PC-3 (cell line): ENCODE data around the gene TDG. TPM values are rescaled to one million over a fixed set of nuclear protein-coding genes. Genes with fewer than 3 reads are reported as not detected.

Source experiments
- ATAC-seq: fragments of 200-7000 bp; cut with Tn5 transposase; 2 replicates; pipeline ENCODE4 v1.9.1; 2020; ENCODE audit warnings: mild to moderate bottlenecking, moderate library complexity
- BruUV-seq: library from RNA; stranded (reverse); fragments of 400-500 nt; replicated peaks from 2 replicates; lab custom pipeline; 2021; lab: Mats Ljungman, UMichigan
- CTCF ChIA-PET: fragments of 300-600 bp; sonication (Branson Sonifier 250); formaldehyde crosslinking; loops from one replicate; lab custom pipeline; 2022; ENCODE audit warnings: antibody characterized with exemption; lab: Charles Lee
- POLR2A ChIA-PET: fragments of 300-600 bp; sonication (Branson Sonifier 250); formaldehyde crosslinking; loops from one replicate; lab custom pipeline; 2022; ENCODE audit warnings: antibody characterized with exemption; ENCODE audit not compliant: unreplicated experiment; lab: Charles Lee
- DNase-seq: peaks from one replicate; pipeline ENCODE4 v3.0.0-alpha.2; 2015
- H2AFZ ChIP-seq: fragments of 300-600 bp; sonication (generic); 2 replicates; pipeline ENCODE4 v1.6.0; 2016; ENCODE audit warnings: antibody characterized with exemption, low read length
- H3F3A ChIP-seq: fragments of 300-600 bp; sonication (generic); one replicate; pipeline ENCODE4 v1.6.0; 2017; ENCODE audit warnings: antibody characterized with exemption, low read length, control low read depth, mild to moderate bottlenecking; ENCODE audit not compliant: unreplicated experiment
- H3K27ac ChIP-seq: fragments of 300-600 bp; sonication (generic); 2 replicates; pipeline ENCODE4 v1.5.1; 2016; ENCODE audit warnings: mild to moderate bottlenecking, low read length
- H3K27me3 ChIP-seq: fragments of 300-600 bp; sonication (generic); 2 replicates; pipeline ENCODE4 v1.6.1; 2016; ENCODE audit warnings: low read length, mixed read lengths
- H3K36me3 ChIP-seq: fragments of 300-600 bp; sonication (generic); 2 replicates; pipeline ENCODE4 v1.6.1; 2016; ENCODE audit warnings: low read depth, mixed run types, low read length, mixed read lengths
- H3K4me1 ChIP-seq: fragments of 300-600 bp; sonication (generic); 2 replicates; pipeline ENCODE4 v1.5.1; 2016; ENCODE audit warnings: low read length; ENCODE audit not compliant: insufficient read depth
- H3K4me2 ChIP-seq: fragments of 300-600 bp; sonication (generic); 2 replicates; pipeline ENCODE4 v1.6.0; 2016; ENCODE audit warnings: low read length
- H3K4me3 ChIP-seq: fragments of 300-600 bp; sonication (generic); 2 replicates; pipeline ENCODE4 v1.5.1; 2016; ENCODE audit warnings: mild to moderate bottlenecking, low read length, mixed read lengths
- H3K79me2 ChIP-seq: fragments of 300-600 bp; sonication (generic); 2 replicates; pipeline ENCODE4 v1.6.1; 2017; ENCODE audit warnings: low read length, mixed read lengths
- H3K9ac ChIP-seq: fragments of 300-600 bp; sonication (generic); 2 replicates; pipeline ENCODE4 v1.6.0; 2016; ENCODE audit warnings: mild to moderate bottlenecking, low read length
- H3K9me2 ChIP-seq: fragments of 300-600 bp; sonication (generic); replicated peaks from 2 replicates; pipeline ENCODE4 v1.6.1; 2016; ENCODE audit warnings: mixed run types, low read length, mixed read lengths
- H3K9me3 ChIP-seq: fragments of 300-600 bp; sonication (generic); 2 replicates; pipeline ENCODE4 v1.6.1; 2016; ENCODE audit warnings: low read length, mixed read lengths
- H4K20me1 ChIP-seq: fragments of 300-600 bp; sonication (generic); 2 replicates; pipeline ENCODE4 v1.6.1; 2016; ENCODE audit warnings: low read length, mixed read lengths
- CTCF ChIP-seq: fragments of 300-600 bp; sonication (generic); conservative IDR thresholded peaks from 2 replicates; pipeline ENCODE4 v1.5.1; 2017; ENCODE audit warnings: antibody characterized with exemption, low read depth, mild to moderate bottlenecking, low read length
- EZH2 ChIP-seq: fragments of 300-600 bp; sonication (generic); IDR thresholded peaks from one replicate; pipeline ENCODE4 v1.6.1; 2017; ENCODE audit warnings: antibody characterized with exemption, mild to moderate bottlenecking, low read length; ENCODE audit not compliant: unreplicated experiment
- EZH2phosphoT487 ChIP-seq: fragments of 300-600 bp; sonication (generic); IDR thresholded peaks from 2 replicates; pipeline ENCODE4 v1.6.1; 2018; ENCODE audit warnings: mild to moderate bottlenecking, antibody characterized with exemption, low read length, borderline replicate concordance
- intact Hi-C: fragments of 100-400 bp; cut with micrococcal nuclease; formaldehyde crosslinking; loops from 2 replicates; pipeline ENCODE4 v1.9.0; 2023
- total RNA-seq: library from RNA; depleted of rRNA; stranded (reverse); fragments of >200 nt; gene quantifications from 2 replicates; pipeline ENCODE4 v1.2.3, GENCODE V29; 2014

TDG gene
- total RNA-seq, 1 experiment from 2014 or later = 45.6 TPM

- Histone ChIP-seq H3K36me3 (peaks cover 70% of the 10 kb centered on the region), H3K4me3 (peak overlapping the region; percentile 92), H3F3A (no peaks in the 10 kb centered on the region), H3K79me2 (peaks cover 70% of the 10 kb centered on the region), H3K4me1 (peaks cover 35% of the 10 kb centered on the region), H3K9ac (no peak overlapping the region), H3K4me2 (peak overlapping the region; percentile 83), H3K9me2 (no peaks in the 10 kb centered on the region), H3K27ac (no peak overlapping the region), H3K9me3 (no peaks in the 10 kb centered on the region), H4K20me1 (peaks cover 63% of the 10 kb centered on the region), H3K27me3 (no peaks in the 10 kb centered on the region), H2AFZ (no peak overlapping the region)
- ChIA-PET CTCF (no interaction called here), POLR2A (no interaction called here)
- intact Hi-C loops = no loop called here
- DNase-seq (no peak), ATAC-seq (no peak)
- no TSS peak for BruUV-seq
- TF ChIP-seq CTCF (no peak), EZH2phosphoT487 (no peak), EZH2 (no peak)
These were observed 32.4 kb upstream of the TDG start for GRCh38 chr12:103933237-103933636.

- peaks cover 28% of the 10 kb centered on the region for H3K4me1 ChIP-seq
- H4K20me1 ChIP-seq = peaks cover 65% of the 10 kb centered on the region
- peaks cover 96% of the 10 kb centered on the region for H3K36me3 ChIP-seq
- ATAC-seq (no peak; the same call in 1 of the 2 replicates), DNase-seq (no peak)
- H3K4me2 ChIP-seq = no peak overlapping the region
- no TSS peak for BruUV-seq
- H2AFZ ChIP-seq = no peak overlapping the region
- no peaks in the 10 kb centered on the region for H3K9me3 ChIP-seq
- TF ChIP-seq CTCF (no peak), EZH2phosphoT487 (no peak), EZH2 (no peak)
- no peak overlapping the region for H3K27ac ChIP-seq
- no peaks in the 10 kb centered on the region for H3K9me2 ChIP-seq
- H3K4me3 ChIP-seq = no peak overlapping the region
- peaks cover 54% of the 10 kb centered on the region for H3K79me2 ChIP-seq
- ChIA-PET CTCF (no interaction called here), POLR2A (interaction anchor here (0.8 kb wide), 1 partner anchor 15 kb away, joined by 3 read pairs; no protein-coding TSS in a partner anchor)
- H3F3A ChIP-seq = peaks cover 2% of the 10 kb centered on the region
- H3K9ac ChIP-seq = no peak overlapping the region
- H3K27me3 ChIP-seq = no peaks in the 10 kb centered on the region
- intact Hi-C loops = no loop called here
These were observed 29.0 kb upstream of the TDG start for GRCh38 chr12:103936679-103937078.

- Histone ChIP-seq H4K20me1 (peaks cover 18% of the 10 kb centered on the region; the same call in 1 of the 2 replicates), H3K9ac (no peak overlapping the region), H3K36me3 (peaks cover 96% of the 10 kb centered on the region), H3K4me3 (no peak overlapping the region), H3K9me3 (no peaks in the 10 kb centered on the region), H3F3A (peaks cover 48% of the 10 kb centered on the region), H3K27ac (no peak overlapping the region), H3K4me1 (no peaks in the 10 kb centered on the region), H3K9me2 (no peaks in the 10 kb centered on the region), H3K79me2 (0 out of 2 replicates have a peak, but pooled peaks cover 4% of the 10 kb centered on the region), H3K4me2 (no peak overlapping the region), H3K27me3 (no peaks in the 10 kb centered on the region), H2AFZ (no peak overlapping the region)
- CTCF ChIA-PET = no interaction called here
- BruUV-seq = no TSS peak
- POLR2A ChIA-PET = no interaction called here
- TF ChIP-seq CTCF (no peak), EZH2phosphoT487 (no peak), EZH2 (no peak)
- ATAC-seq = peak; percentile 53
- DNase-seq = peak; percentile 41
- intact Hi-C loops = loop anchor here (10.0 kb wide), 1 partner anchor 170 kb away; no protein-coding TSS in a partner anchor
These were observed 20.7 kb upstream of the TDG start for GRCh38 chr12:103944964-103945363.
